ENCODE measurements around the gene PRIMA1.

DNA sequence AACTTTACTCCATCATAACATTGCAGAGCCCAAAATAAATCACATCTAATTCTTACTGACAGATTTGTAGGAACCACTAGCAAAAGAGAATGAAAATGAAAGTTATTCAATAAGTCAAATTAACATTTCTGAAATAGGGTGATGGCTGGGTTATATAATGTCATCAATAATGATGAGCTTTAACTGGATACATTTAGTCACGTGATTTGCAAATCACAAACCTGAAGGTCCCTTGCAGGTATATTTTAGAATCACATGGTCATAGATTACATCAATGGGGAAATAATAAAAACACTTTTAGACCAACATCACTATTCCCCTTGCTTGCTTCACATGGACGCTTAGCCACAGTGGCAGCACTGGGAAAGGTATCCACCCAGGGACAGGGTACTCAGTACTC lies 86.7 kb downstream of the PRIMA1 start:
- TF ChIP-seq, protein P1, sequence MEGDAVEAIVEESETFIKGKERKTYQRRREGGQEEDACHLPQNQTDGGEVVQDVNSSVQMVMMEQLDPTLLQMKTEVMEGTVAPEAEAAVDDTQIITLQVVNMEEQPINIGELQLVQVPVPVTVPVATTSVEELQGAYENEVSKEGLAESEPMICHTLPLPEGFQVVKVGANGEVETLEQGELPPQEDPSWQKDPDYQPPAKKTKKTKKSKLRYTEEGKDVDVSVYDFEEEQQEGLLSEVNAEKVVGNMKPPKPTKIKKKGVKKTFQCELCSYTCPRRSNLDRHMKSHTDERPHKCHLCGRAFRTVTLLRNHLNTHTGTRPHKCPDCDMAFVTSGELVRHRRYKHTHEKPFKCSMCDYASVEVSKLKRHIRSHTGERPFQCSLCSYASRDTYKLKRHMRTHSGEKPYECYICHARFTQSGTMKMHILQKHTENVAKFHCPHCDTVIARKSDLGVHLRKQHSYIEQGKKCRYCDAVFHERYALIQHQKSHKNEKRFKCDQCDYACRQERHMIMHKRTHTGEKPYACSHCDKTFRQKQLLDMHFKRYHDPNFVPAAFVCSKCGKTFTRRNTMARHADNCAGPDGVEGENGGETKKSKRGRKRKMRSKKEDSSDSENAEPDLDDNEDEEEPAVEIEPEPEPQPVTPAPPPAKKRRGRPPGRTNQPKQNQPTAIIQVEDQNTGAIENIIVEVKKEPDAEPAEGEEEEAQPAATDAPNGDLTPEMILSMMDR (IDR thresholded peaks at IDR 0.05): no peak
- TF ChIP-seq, protein P2, sequence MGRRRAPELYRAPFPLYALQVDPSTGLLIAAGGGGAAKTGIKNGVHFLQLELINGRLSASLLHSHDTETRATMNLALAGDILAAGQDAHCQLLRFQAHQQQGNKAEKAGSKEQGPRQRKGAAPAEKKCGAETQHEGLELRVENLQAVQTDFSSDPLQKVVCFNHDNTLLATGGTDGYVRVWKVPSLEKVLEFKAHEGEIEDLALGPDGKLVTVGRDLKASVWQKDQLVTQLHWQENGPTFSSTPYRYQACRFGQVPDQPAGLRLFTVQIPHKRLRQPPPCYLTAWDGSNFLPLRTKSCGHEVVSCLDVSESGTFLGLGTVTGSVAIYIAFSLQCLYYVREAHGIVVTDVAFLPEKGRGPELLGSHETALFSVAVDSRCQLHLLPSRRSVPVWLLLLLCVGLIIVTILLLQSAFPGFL (CRISPR knock-in tag; IDR thresholded peaks at IDR 0.05; ENCODE audit: borderline replicate concordance): no peak
- TF ChIP-seq, protein P3, sequence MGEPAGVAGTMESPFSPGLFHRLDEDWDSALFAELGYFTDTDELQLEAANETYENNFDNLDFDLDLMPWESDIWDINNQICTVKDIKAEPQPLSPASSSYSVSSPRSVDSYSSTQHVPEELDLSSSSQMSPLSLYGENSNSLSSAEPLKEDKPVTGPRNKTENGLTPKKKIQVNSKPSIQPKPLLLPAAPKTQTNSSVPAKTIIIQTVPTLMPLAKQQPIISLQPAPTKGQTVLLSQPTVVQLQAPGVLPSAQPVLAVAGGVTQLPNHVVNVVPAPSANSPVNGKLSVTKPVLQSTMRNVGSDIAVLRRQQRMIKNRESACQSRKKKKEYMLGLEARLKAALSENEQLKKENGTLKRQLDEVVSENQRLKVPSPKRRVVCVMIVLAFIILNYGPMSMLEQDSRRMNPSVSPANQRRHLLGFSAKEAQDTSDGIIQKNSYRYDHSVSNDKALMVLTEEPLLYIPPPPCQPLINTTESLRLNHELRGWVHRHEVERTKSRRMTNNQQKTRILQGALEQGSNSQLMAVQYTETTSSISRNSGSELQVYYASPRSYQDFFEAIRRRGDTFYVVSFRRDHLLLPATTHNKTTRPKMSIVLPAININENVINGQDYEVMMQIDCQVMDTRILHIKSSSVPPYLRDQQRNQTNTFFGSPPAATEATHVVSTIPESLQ (CRISPR knock-in tag; IDR thresholded peaks at IDR 0.05): no peak
